GM23338 (cell line): ENCODE measurements around the gene ZPLD1.

Experiments used
- CREB1 ChIP-seq: fragments of 250-450 bp; sonication (Bioruptor Pico); IDR thresholded peaks from 2 replicates; pipeline ENCODE4 v1.5.0; 2020; ENCODE audit warnings: low read depth, mild to moderate bottlenecking, moderate library complexity
- CTCF ChIP-seq, 2 experiments: fragments of 200-600 bp in 1 of 2; sonication (generic) in 1 of 2; conservative IDR thresholded peaks; 2 replicates each; pipeline versions ENCODE4 v1.5.1 to v1.6.1; 2016 to 2017; ENCODE audit warnings: antibody characterized with exemption in 2 of 2, low read depth in 2 of 2, mild to moderate bottlenecking in 2 of 2, moderate library complexity in 1 of 2
- ETS1 ChIP-seq: IDR thresholded peaks from 2 replicates; pipeline ENCODE4 v1.6.1; 2016; ENCODE audit warnings: antibody characterized with exemption
- EZH2 ChIP-seq: fragments of 200-600 bp; sonication (generic); IDR thresholded peaks from one replicate; pipeline ENCODE4 v1.8.0; 2017; ENCODE audit warnings: antibody characterized with exemption, mild to moderate bottlenecking, low read depth; ENCODE audit not compliant: unreplicated experiment
- EZH2phosphoT487 ChIP-seq: fragments of 200-600 bp; sonication (generic); IDR thresholded peaks from one replicate; pipeline ENCODE4 v1.8.1; 2018; ENCODE audit warnings: antibody characterized with exemption; ENCODE audit not compliant: unreplicated experiment
- JUNB ChIP-seq: IDR thresholded peaks from one replicate; pipeline ENCODE4 v1.6.1; 2016; ENCODE audit warnings: antibody characterized with exemption; ENCODE audit not compliant: unreplicated experiment
- NANOG ChIP-seq: IDR thresholded peaks from 2 replicates; pipeline ENCODE4 v1.6.1; 2016; ENCODE audit warnings: antibody characterized with exemption, borderline replicate concordance
- POLR2AphosphoS5 ChIP-seq: IDR thresholded peaks from 2 replicates; pipeline ENCODE4 v1.6.1; 2016; ENCODE audit warnings: antibody characterized with exemption, low read depth
- STAT1 ChIP-seq: IDR thresholded peaks from one replicate; pipeline ENCODE4 v1.6.1; 2016; ENCODE audit warnings: antibody characterized with exemption; ENCODE audit not compliant: unreplicated experiment
- ZNF114 ChIP-seq: fragments of 250-450 bp; sonication (Bioruptor Pico); IDR thresholded peaks from 2 replicates; pipeline ENCODE4 v1.5.0; 2020; ENCODE audit warnings: mild to moderate bottlenecking, moderate library complexity
- ZNF331 ChIP-seq: fragments of 250-450 bp; sonication (Bioruptor Pico); IDR thresholded peaks from 2 replicates; pipeline ENCODE4 v1.5.0; 2020; ENCODE audit warnings: low read depth, mild to moderate bottlenecking, moderate library complexity
- ZNF462 ChIP-seq: fragments of 250-450 bp; sonication (Bioruptor Pico); IDR thresholded peaks from 2 replicates; pipeline ENCODE4 v1.5.0; 2020; ENCODE audit warnings: mild to moderate bottlenecking, moderate library complexity
- TF ChIP-seq, protein P1 (sequence below): IDR thresholded peaks from one replicate; pipeline ENCODE4 v1.6.1; 2018; ENCODE audit warnings: antibody characterized with exemption; ENCODE audit not compliant: unreplicated experiment

- TF ChIP-seq ZNF114 (CRISPR knock-in tag): no peak
- no peak for TF ChIP-seq CTCF (conservative IDR thresholded peaks at IDR 0.05; ENCODE audit: low read depth in 2 of 2)
- TF ChIP-seq POLR2AphosphoS5: no peak
- TF ChIP-seq EZH2phosphoT487: no peak
- no peak for TF ChIP-seq CREB1 (CRISPR knock-in tag)
- TF ChIP-seq JUNB: no peak
- no peak for TF ChIP-seq EZH2
- no peak for TF ChIP-seq NANOG
- TF ChIP-seq, protein P1, sequence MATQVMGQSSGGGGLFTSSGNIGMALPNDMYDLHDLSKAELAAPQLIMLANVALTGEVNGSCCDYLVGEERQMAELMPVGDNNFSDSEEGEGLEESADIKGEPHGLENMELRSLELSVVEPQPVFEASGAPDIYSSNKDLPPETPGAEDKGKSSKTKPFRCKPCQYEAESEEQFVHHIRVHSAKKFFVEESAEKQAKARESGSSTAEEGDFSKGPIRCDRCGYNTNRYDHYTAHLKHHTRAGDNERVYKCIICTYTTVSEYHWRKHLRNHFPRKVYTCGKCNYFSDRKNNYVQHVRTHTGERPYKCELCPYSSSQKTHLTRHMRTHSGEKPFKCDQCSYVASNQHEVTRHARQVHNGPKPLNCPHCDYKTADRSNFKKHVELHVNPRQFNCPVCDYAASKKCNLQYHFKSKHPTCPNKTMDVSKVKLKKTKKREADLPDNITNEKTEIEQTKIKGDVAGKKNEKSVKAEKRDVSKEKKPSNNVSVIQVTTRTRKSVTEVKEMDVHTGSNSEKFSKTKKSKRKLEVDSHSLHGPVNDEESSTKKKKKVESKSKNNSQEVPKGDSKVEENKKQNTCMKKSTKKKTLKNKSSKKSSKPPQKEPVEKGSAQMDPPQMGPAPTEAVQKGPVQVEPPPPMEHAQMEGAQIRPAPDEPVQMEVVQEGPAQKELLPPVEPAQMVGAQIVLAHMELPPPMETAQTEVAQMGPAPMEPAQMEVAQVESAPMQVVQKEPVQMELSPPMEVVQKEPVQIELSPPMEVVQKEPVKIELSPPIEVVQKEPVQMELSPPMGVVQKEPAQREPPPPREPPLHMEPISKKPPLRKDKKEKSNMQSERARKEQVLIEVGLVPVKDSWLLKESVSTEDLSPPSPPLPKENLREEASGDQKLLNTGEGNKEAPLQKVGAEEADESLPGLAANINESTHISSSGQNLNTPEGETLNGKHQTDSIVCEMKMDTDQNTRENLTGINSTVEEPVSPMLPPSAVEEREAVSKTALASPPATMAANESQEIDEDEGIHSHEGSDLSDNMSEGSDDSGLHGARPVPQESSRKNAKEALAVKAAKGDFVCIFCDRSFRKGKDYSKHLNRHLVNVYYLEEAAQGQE: no peak
- TF ChIP-seq ZNF331 (CRISPR knock-in tag): no peak
- TF ChIP-seq STAT1: no peak
- no peak for TF ChIP-seq ZNF462 (CRISPR knock-in tag)
- no peak for TF ChIP-seq ETS1
Measured at GRCh38 chr3:102394517-102394916, 40.3 kb upstream of the ZPLD1 start.
